OCI-M2 (cell line): Measurements from ENCODE around the gene CABCOCO1.
"Not testable (repeated sequence)": the region's sequence is repeated elsewhere in the genome, so short reads cannot be mapped to it uniquely, and the experiment has no call there.

Source experiments
- DNase-seq: peaks from one replicate; lab custom pipeline; 2025; ENCODE audit not compliant: unreplicated experiment; lab: John Stamatoyannopoulos, UW

CABCOCO1 gene

GRCh38 chr10:61705022-61705613, 42.4 kb downstream of the CABCOCO1 start:
- DNase-seq = no peak

GRCh38 chr10:61708846-61709245, 46.1 kb downstream of the CABCOCO1 start:
- no peak for DNase-seq

- not testable (repeated sequence) for DNase-seq
Observed at GRCh38 chr10:61712105-61712504, 49.4 kb downstream of the CABCOCO1 start.

GRCh38 chr10:61719475-61719874, 56.7 kb downstream of the CABCOCO1 start:
- DNase-seq = not testable (repeated sequence)

GRCh38 chr10:61719906-61720305, 57.2 kb downstream of the CABCOCO1 start:
- DNase-seq = no peak

GRCh38 chr10:61721431-61721830, 58.7 kb downstream of the CABCOCO1 start:
- no peak for DNase-seq

GRCh38 chr10:61725221-61725620, 62.5 kb downstream of the CABCOCO1 start:
- not testable (repeated sequence) for DNase-seq

GRCh38 chr10:61729596-61729995, 66.9 kb downstream of the CABCOCO1 start:
- no peak for DNase-seq

- no peak for DNase-seq
Observed at GRCh38 chr10:61730671-61731070, 67.9 kb downstream of the CABCOCO1 start.

GRCh38 chr10:61731638-61732037, 68.9 kb downstream of the CABCOCO1 start:
- no peak for DNase-seq

- no peak for DNase-seq
Observed at GRCh38 chr10:61732629-61733278, 70.0 kb downstream of the CABCOCO1 start.

- DNase-seq = no peak
Observed at GRCh38 chr10:61733358-61733940, 70.7 kb downstream of the CABCOCO1 start.

- no peak for DNase-seq
Observed at GRCh38 chr10:61735882-61736281, 73.2 kb downstream of the CABCOCO1 start.

- not testable (repeated sequence) for DNase-seq
Observed at GRCh38 chr10:61737455-61737854, 74.7 kb downstream of the CABCOCO1 start.

GRCh38 chr10:61742812-61743211, 80.1 kb downstream of the CABCOCO1 start:
- DNase-seq = no peak

- no peak for DNase-seq
Observed at GRCh38 chr10:61744469-61744868, 81.7 kb downstream of the CABCOCO1 start.

GRCh38 chr10:61746377-61746776, 83.6 kb downstream of the CABCOCO1 start:
- DNase-seq = no peak

- DNase-seq = no peak
Observed at GRCh38 chr10:61747307-61747706, 84.6 kb downstream of the CABCOCO1 start.

- DNase-seq = no peak
Observed at GRCh38 chr10:61749291-61749690, 86.6 kb downstream of the CABCOCO1 start.

- DNase-seq = no peak
Observed at GRCh38 chr10:61750943-61751471, 88.3 kb downstream of the CABCOCO1 start.

- DNase-seq = no peak
Observed at GRCh38 chr10:61751599-61751998, 88.9 kb downstream of the CABCOCO1 start.
